ENCODE results near the gene FAM234B. TPM values are rescaled to one million over a fixed set of nuclear protein-coding genes. Genes with fewer than 3 reads are reported as not detected.

FAM234B gene
- total RNA-seq, 1 donor from 2014 or later: 18.7 TPM

GRCh38 chr12:13024531-13024916, 19.7 kb upstream of the FAM234B start:
- no peak overlapping the region for H3K4me3 Mint-ChIP-seq (ENCODE audit: low read depth)
- H3K27me3 Mint-ChIP-seq: peaks cover 6% of the 10 kb centered on the region
- no peaks in the 10 kb centered on the region for H3K4me1 Mint-ChIP-seq (ENCODE audit: low read depth)

GRCh38 chr12:13026286-13026685, 17.9 kb upstream of the FAM234B start:
- peaks cover 10% of the 10 kb centered on the region for H3K27me3 Mint-ChIP-seq
- no peaks in the 10 kb centered on the region for H3K9me3 Mint-ChIP-seq (ENCODE audit: low read depth)
- no peak for TF ChIP-seq CTCF (IDR thresholded peaks at IDR 0.05; ENCODE audit: unreplicated experiment)
- no peaks in the 10 kb centered on the region for H3K4me1 Mint-ChIP-seq (ENCODE audit: low read depth)
- no peak overlapping the region for H3K4me3 Mint-ChIP-seq (ENCODE audit: low read depth)
- no peak for DNase-seq (ENCODE audit: low spot score, unreplicated experiment)
- H3K36me3 Mint-ChIP-seq (ENCODE audit: insufficient read depth): no peaks in the 10 kb centered on the region
- no peak overlapping the region for H3K27ac Mint-ChIP-seq

More at GRCh38 chr12:13024531-13024916, 19.7 kb upstream of the FAM234B start:
- Mint-ChIP-seq H3K36me3 (ENCODE audit: insufficient read depth) (no peaks in the 10 kb centered on the region), H3K9me3 (ENCODE audit: low read depth) (no peaks in the 10 kb centered on the region), H3K27ac (no peak overlapping the region)
- no peak for DNase-seq (ENCODE audit: low spot score, unreplicated experiment)
- no peak for TF ChIP-seq CTCF (IDR thresholded peaks at IDR 0.05; ENCODE audit: unreplicated experiment)

- peaks cover 10% of the 10 kb centered on the region for H3K27me3 Mint-ChIP-seq
- no peaks in the 10 kb centered on the region for H3K4me1 Mint-ChIP-seq (ENCODE audit: low read depth)
- no peak for TF ChIP-seq CTCF (IDR thresholded peaks at IDR 0.05; ENCODE audit: unreplicated experiment)
- no peaks in the 10 kb centered on the region for H3K9me3 Mint-ChIP-seq (ENCODE audit: low read depth)
- no peak overlapping the region for H3K27ac Mint-ChIP-seq
- no peaks in the 10 kb centered on the region for H3K36me3 Mint-ChIP-seq (ENCODE audit: insufficient read depth)
- no peak overlapping the region for H3K4me3 Mint-ChIP-seq (ENCODE audit: low read depth)
- DNase-seq (ENCODE audit: low spot score, unreplicated experiment): no peak
Measured at GRCh38 chr12:13027032-13027431, 17.1 kb upstream of the FAM234B start.

GRCh38 chr12:13027508-13027907, 16.7 kb upstream of the FAM234B start:
- no peaks in the 10 kb centered on the region for H3K9me3 Mint-ChIP-seq (ENCODE audit: low read depth)
- peaks cover 10% of the 10 kb centered on the region for H3K27me3 Mint-ChIP-seq
- H3K27ac Mint-ChIP-seq: no peak overlapping the region
- H3K36me3 Mint-ChIP-seq (ENCODE audit: insufficient read depth): no peaks in the 10 kb centered on the region
- no peaks in the 10 kb centered on the region for H3K4me1 Mint-ChIP-seq (ENCODE audit: low read depth)
- H3K4me3 Mint-ChIP-seq (ENCODE audit: low read depth): no peak overlapping the region
- TF ChIP-seq CTCF (IDR thresholded peaks at IDR 0.05; ENCODE audit: unreplicated experiment): no peak
- DNase-seq (ENCODE audit: low spot score, unreplicated experiment): no peak

GRCh38 chr12:13028825-13029570, 15.2 kb upstream of the FAM234B start:
- Mint-ChIP-seq H3K36me3 (ENCODE audit: insufficient read depth) (no peaks in the 10 kb centered on the region), H3K27ac (no peak overlapping the region), H3K27me3 (peaks cover 10% of the 10 kb centered on the region), H3K4me1 (ENCODE audit: low read depth) (no peaks in the 10 kb centered on the region), H3K9me3 (ENCODE audit: low read depth) (no peaks in the 10 kb centered on the region), H3K4me3 (ENCODE audit: low read depth) (no peak overlapping the region)
- TF ChIP-seq CTCF (IDR thresholded peaks at IDR 0.05; ENCODE audit: unreplicated experiment): no peak
- DNase-seq (ENCODE audit: low spot score, unreplicated experiment): no peak
